ENCODE results near the gene PIEZO2. TPM values are rescaled to one million over a fixed set of nuclear protein-coding genes. Genes with fewer than 3 reads are reported as not detected.

Gene PIEZO2
- total RNA-seq, 6 donors from 2014 or later = 6.5 to 37.7 (median 7.8) TPM

DNA sequence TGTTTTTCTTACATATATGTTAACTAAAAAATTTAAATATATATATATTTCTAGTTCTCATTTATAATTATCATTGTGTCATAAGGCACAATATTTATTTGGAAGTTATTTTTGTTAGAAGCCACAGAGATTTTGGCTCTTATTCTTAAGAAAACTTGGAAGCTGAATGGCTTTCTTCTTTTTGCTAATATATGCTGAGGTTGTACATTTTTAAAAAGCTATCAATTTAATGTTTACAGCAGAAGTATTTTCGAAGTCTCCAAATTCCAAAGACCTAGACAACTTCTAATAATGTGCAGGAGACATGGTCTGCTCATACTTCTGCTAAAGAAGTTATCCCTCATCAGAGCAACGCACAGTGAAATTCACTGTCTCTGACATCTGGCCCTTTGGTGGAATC lies 3.7 kb upstream of the PIEZO2 start:
- TF ChIP-seq, protein P1, sequence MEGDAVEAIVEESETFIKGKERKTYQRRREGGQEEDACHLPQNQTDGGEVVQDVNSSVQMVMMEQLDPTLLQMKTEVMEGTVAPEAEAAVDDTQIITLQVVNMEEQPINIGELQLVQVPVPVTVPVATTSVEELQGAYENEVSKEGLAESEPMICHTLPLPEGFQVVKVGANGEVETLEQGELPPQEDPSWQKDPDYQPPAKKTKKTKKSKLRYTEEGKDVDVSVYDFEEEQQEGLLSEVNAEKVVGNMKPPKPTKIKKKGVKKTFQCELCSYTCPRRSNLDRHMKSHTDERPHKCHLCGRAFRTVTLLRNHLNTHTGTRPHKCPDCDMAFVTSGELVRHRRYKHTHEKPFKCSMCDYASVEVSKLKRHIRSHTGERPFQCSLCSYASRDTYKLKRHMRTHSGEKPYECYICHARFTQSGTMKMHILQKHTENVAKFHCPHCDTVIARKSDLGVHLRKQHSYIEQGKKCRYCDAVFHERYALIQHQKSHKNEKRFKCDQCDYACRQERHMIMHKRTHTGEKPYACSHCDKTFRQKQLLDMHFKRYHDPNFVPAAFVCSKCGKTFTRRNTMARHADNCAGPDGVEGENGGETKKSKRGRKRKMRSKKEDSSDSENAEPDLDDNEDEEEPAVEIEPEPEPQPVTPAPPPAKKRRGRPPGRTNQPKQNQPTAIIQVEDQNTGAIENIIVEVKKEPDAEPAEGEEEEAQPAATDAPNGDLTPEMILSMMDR (IDR thresholded peaks at IDR 0.05) = no peak
- TF ChIP-seq POLR2AphosphoS5 (IDR thresholded peaks at IDR 0.05) (no peak), POLR2A (IDR thresholded peaks at IDR 0.05) (no peak), EP300 (IDR thresholded peaks at IDR 0.05) (no peak)
- Histone ChIP-seq H3K36me3 (no peaks in the 10 kb centered on the region), H3K9me3 (no peaks in the 10 kb centered on the region), H3K27ac (no peak overlapping the region), H3K27me3 (peaks cover 0 to 17% (median 9%) of the 10 kb centered on the region in 4 donors), H3K4me1 (peaks cover 5 to 20% (median 15%) of the 10 kb centered on the region in 4 donors), H3K4me3 (no peak overlapping the region)
- ATAC-seq (ENCODE audit: low FRiP score in 2 of 2) (no peak), DNase-seq (no peak)
- WGBS, 2 donors = 66 to 77% methylated on average over 2 of the region's 2 CpGs

DNA sequence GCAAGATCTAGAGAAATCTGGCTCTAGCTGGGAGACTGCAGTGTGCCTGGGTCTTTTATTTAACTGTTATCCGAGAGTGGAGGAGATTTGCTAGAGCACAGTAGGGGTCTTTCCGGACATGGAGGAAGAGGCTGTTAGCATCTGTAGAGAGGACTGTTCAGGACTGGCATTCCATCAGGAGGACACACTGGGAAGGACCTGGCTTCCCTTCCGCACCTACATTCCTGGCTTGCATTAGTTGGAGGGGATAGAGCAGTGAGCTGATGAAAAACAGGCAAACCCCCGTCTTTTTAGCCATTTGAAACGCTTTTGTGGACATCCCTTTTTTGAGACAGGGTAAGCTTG lies 874 bp upstream of the PIEZO2 start:
- peaks cover 0 to 19% (median 9%) of the 10 kb centered on the region in 4 donors for H3K27me3 ChIP-seq
- TF ChIP-seq, protein P1 (IDR thresholded peaks at IDR 0.05) = no peak
- TF ChIP-seq POLR2AphosphoS5 (IDR thresholded peaks at IDR 0.05) (no peak), EP300 (IDR thresholded peaks at IDR 0.05) (no peak), POLR2A (IDR thresholded peaks at IDR 0.05) (no peak)
- WGBS, 2 donors = 81 to 82% methylated on average over 5 of the region's 5 CpGs

GRCh38 chr18:11148680-11149440 lies 509 bp downstream of the PIEZO2 start:
- Histone ChIP-seq H3K9me3 (no peaks in the 10 kb centered on the region), H3K4me3 (peak overlapping the region; percentile 4 to 50 (median 43)), H3K36me3 (no peaks in the 10 kb centered on the region), H3K27me3 (peaks cover 0 to 19% (median 9%) of the 10 kb centered on the region in 4 donors), H3K4me1 (peaks cover 5 to 26% (median 15%) of the 10 kb centered on the region in 4 donors), H3K27ac (peak overlapping the region; percentile 39 to 72 (median 53))
- ATAC-seq (ENCODE audit: low FRiP score in 2 of 2) (peak in 1 of 2 donors; percentile 53), DNase-seq (peak in 1 of 2 donors; percentile 86)
- no peak for TF ChIP-seq POLR2AphosphoS5 (IDR thresholded peaks at IDR 0.05)
- TF ChIP-seq POLR2A (IDR thresholded peaks at IDR 0.05) = no peak
- TF ChIP-seq, protein P1 (IDR thresholded peaks at IDR 0.05) = no peak
- no peak for TF ChIP-seq EP300 (IDR thresholded peaks at IDR 0.05)
- WGBS, 2 donors = 0 to 5% methylated on average over 7 to 11 of the region's 86 CpGs

More for the DNA sequence above, 874 bp upstream of the PIEZO2 start:
- peaks cover 5 to 26% (median 15%) of the 10 kb centered on the region in 4 donors for H3K4me1 ChIP-seq
- no peak for DNase-seq
- peak overlapping the region in 1 of 4 donors; percentile 48 for H3K4me3 ChIP-seq
- no peaks in the 10 kb centered on the region for H3K9me3 ChIP-seq
- no peaks in the 10 kb centered on the region for H3K36me3 ChIP-seq
- no peak overlapping the region for H3K27ac ChIP-seq
- ATAC-seq (ENCODE audit: low FRiP score in 2 of 2) = no peak

DNA sequence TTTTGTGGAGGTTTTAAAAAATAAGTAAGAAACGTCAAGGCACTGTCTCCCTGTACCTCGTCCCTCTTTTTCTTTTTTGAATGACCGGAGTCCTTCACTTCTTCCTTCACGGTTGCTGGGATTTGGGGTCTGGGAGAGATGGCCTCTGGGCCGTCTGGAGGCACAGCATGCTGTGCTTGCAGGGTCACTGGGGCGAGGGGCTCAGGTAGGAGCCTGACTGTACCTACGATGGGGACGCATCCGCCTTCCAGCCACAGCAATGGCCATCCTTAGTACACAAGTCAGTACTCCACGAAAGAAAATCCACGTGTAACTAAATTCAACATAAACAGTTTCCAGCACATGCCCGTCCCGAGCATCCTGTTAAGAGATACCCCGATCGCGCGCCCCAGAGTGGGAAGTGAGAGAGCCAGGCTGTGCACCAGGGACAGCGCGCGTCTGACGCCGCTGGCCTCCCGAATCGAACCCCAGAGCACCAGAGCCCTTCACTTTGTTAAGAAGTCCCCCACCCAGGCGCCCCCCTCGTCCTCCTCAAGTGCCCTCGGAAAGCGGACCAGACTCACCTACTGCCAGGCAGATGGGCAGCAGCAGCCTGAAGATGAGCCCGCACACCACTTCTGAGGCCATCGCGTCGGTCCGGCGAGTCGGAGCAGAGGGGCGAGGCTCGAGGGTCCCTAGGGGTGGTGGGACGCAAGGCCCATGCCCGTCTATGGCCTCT lies 1.2 kb downstream of the PIEZO2 start:
- H3K27ac ChIP-seq = peak overlapping the region; percentile 39 to 72 (median 53)
- peak in 1 of 2 donors; percentile 56 for DNase-seq
- peaks cover 5 to 26% (median 15%) of the 10 kb centered on the region in 4 donors for H3K4me1 ChIP-seq
- H3K27me3 ChIP-seq = peaks cover 0 to 19% (median 9%) of the 10 kb centered on the region in 4 donors
- H3K4me3 ChIP-seq = peak overlapping the region; percentile 0 to 50 (median 43)
- no peak for TF ChIP-seq EP300 (IDR thresholded peaks at IDR 0.05)
- TF ChIP-seq POLR2AphosphoS5 (IDR thresholded peaks at IDR 0.05) = no peak
- no peak for TF ChIP-seq POLR2A (IDR thresholded peaks at IDR 0.05)
- TF ChIP-seq, protein P1 (IDR thresholded peaks at IDR 0.05) = no peak
- peak in 1 of 2 donors; percentile 14 for ATAC-seq (ENCODE audit: low FRiP score in 2 of 2)
- H3K36me3 ChIP-seq = no peaks in the 10 kb centered on the region
- H3K9me3 ChIP-seq = no peaks in the 10 kb centered on the region
- 9 to 13% methylated on average over 20 to 31 of the region's 39 CpGs for WGBS, 2 donors

All from upper lobe of left lung (tissue), 6 donors.